Neural cell (in vitro differentiated cells): Measurements from ENCODE around the gene EIF4B. TPM values are rescaled to one million over a fixed set of nuclear protein-coding genes. Genes with fewer than 3 reads are reported as not detected.
"Not testable (repeated sequence)": the region's sequence is repeated elsewhere in the genome, so short reads cannot be mapped to it uniquely, and the experiment has no call there.

ENCODE experiments used
- H2AFZ ChIP-seq: fragments of 200-600, 300-800 bp; sonication (generic), shearing (Covaris generic); 2 replicates; pipeline ENCODE4 v1.6.0; 2014; ENCODE audit warnings: low read depth, mild to moderate bottlenecking, antibody characterized with exemption, low read length, moderate library complexity
- H3F3A ChIP-seq: fragments of 200-600 bp; shearing (Covaris generic); 2 replicates; pipeline ENCODE4 v1.6.1; 2016; ENCODE audit warnings: mild to moderate bottlenecking, moderate library complexity, mixed read lengths, antibody characterized with exemption, low read length; ENCODE audit not compliant: insufficient read depth, poor library complexity, severe bottlenecking
- H3K27ac ChIP-seq: fragments of 200-600, 300-800 bp; sonication (generic), shearing (Covaris generic); 2 replicates; pipeline ENCODE4 v1.5.1; 2014; ENCODE audit warnings: mild to moderate bottlenecking, low read length, moderate library complexity
- H3K27me3 ChIP-seq: fragments of 300-800, 200-600 bp; sonication (generic), shearing (Covaris generic); 2 replicates; pipeline ENCODE4 v1.6.0; 2014; ENCODE audit warnings: mild to moderate bottlenecking, low read depth, low read length, moderate library complexity; ENCODE audit not compliant: insufficient read depth
- H3K36me3 ChIP-seq: fragments of 300-800, 200-600 bp; sonication (generic), shearing (Covaris generic); 2 replicates; pipeline ENCODE4 v1.5.1; 2014; ENCODE audit warnings: mild to moderate bottlenecking, antibody characterized with exemption, low read length, moderate library complexity; ENCODE audit not compliant: insufficient read depth
- H3K4me2 ChIP-seq: fragments of 300-800, 200-600 bp; sonication (generic), shearing (Covaris generic); 2 replicates; pipeline ENCODE4 v1.6.0; 2014; ENCODE audit warnings: mild to moderate bottlenecking, low read length
- H3K4me3 ChIP-seq: fragments of 300-800, 200-600 bp; sonication (generic), shearing (Covaris generic); 2 replicates; pipeline ENCODE4 v1.5.1; 2014; ENCODE audit warnings: mild to moderate bottlenecking, low read length, moderate library complexity
- H3K79me2 ChIP-seq: fragments of 200-600 bp; shearing (Covaris generic); replicated peaks from 2 replicates; pipeline ENCODE4 v1.6.0; 2014; ENCODE audit warnings: mild to moderate bottlenecking, low read length, moderate library complexity; ENCODE audit not compliant: insufficient read depth
- H3K9ac ChIP-seq: fragments of 300-800, 200-600 bp; sonication (generic), shearing (Covaris generic); 2 replicates; pipeline ENCODE4 v1.6.1; 2016; ENCODE audit warnings: mild to moderate bottlenecking, low read length, mixed read lengths
- H3K9me2 ChIP-seq: fragments of 200-600 bp; shearing (Covaris generic); 2 replicates; pipeline ENCODE4 v1.6.1; 2016; ENCODE audit warnings: mild to moderate bottlenecking, low read length, mixed read lengths; ENCODE audit not compliant: insufficient read depth
- H3K9me3 ChIP-seq: fragments of 200-600, 300-800 bp; sonication (generic), shearing (Covaris generic); 2 replicates; pipeline ENCODE4 v1.6.1; 2016; ENCODE audit warnings: mild to moderate bottlenecking, mixed run types, low read length, moderate library complexity, mixed read lengths
- H4K20me1 ChIP-seq: fragments of 200-600 bp; shearing (Covaris generic); 2 replicates; pipeline ENCODE4 v1.6.1; 2016; ENCODE audit warnings: mild to moderate bottlenecking, mixed run types; ENCODE audit not compliant: insufficient read depth
- EP300 ChIP-seq: fragments of 450-650 bp; conservative IDR thresholded peaks from 2 replicates; pipeline ENCODE4 v1.6.1; 2014; ENCODE audit warnings: antibody characterized with exemption, mild to moderate bottlenecking, moderate library complexity; ENCODE audit not compliant: poor library complexity, severe bottlenecking
- EZH2 ChIP-seq: fragments of 200-600, 300-800 bp; shearing (Covaris generic), sonication (generic); IDR thresholded peaks from 2 replicates; pipeline ENCODE4 v1.6.1; 2014; ENCODE audit warnings: antibody characterized with exemption, low read length, borderline replicate concordance, mild to moderate bottlenecking; ENCODE audit not compliant: insufficient read depth, poor library complexity, severe bottlenecking
- MXI1 ChIP-seq: fragments of 450-650 bp; conservative IDR thresholded peaks from 2 replicates; pipeline ENCODE4 v1.6.1; 2014; ENCODE audit warnings: antibody characterized with exemption, mild to moderate bottlenecking; ENCODE audit not compliant: poor library complexity, severe bottlenecking
- POLR2AphosphoS5 ChIP-seq: IDR thresholded peaks from 2 replicates; pipeline ENCODE4 v1.6.1; 2012
- RAD21 ChIP-seq: fragments of 450-650 bp; conservative IDR thresholded peaks from 2 replicates; pipeline ENCODE4 v1.6.1; 2014; ENCODE audit warnings: antibody characterized with exemption, mild to moderate bottlenecking, moderate library complexity
- SMC3 ChIP-seq: fragments of 450-650 bp; conservative IDR thresholded peaks from 2 replicates; pipeline ENCODE4 v1.6.1; 2014; ENCODE audit warnings: antibody characterized with exemption, mild to moderate bottlenecking, moderate library complexity; ENCODE audit not compliant: poor library complexity
- TAF1 ChIP-seq: IDR thresholded peaks from 2 replicates; pipeline ENCODE4 v1.6.1; 2012; ENCODE audit warnings: low read depth
- polyA plus RNA-seq: library from polyadenylated mRNA; depleted of rRNA; stranded (reverse); fragments of >200 nt; gene quantifications from 2 replicates; pipeline ENCODE4 v1.2.3, GENCODE V29; 2014
- TF ChIP-seq, protein P1 (sequence below): IDR thresholded peaks from 2 replicates; pipeline ENCODE4 v1.6.1; 2012; ENCODE audit warnings: borderline replicate concordance
- TF ChIP-seq, protein P2 (sequence below): fragments of 450-650 bp; IDR thresholded peaks from 2 replicates; pipeline ENCODE4 v1.5.1; 2014; ENCODE audit warnings: antibody characterized with exemption, mild to moderate bottlenecking, moderate library complexity; ENCODE audit not compliant: poor library complexity, severe bottlenecking

Gene EIF4B
- polyA plus RNA-seq, 1 donor from 2014 or later, result 333 TPM

DNA sequence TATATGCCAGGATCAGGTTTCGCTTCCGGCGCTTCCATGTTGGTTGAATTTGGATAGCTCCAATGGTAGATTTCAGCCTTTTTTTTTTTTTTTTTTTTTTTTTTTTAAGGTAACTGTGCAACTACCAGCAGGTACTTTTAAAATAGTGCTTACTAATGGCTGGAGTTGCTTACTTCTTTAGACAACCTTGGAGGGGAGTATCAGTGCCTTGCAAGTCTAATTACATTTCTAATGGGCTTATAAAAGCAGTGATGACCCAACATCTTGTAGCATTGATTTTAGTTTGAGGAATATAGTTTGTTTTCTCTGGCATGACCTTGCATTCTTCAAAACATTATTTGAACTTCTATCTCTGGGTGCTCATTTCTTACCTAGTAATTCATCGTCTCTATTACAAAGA, 1.1 kb downstream of the EIF4B start:
- Histone ChIP-seq H3K36me3 (no peaks in the 10 kb centered on the region), H3K79me2 (peaks cover 54% of the 10 kb centered on the region), H3K27ac (peak overlapping the region; percentile 99), H3K9me3 (no peaks in the 10 kb centered on the region), H3K27me3 (no peaks in the 10 kb centered on the region), H3K9me2 (no peaks in the 10 kb centered on the region), H4K20me1 (peaks cover 15% of the 10 kb centered on the region), H3K4me3 (peak overlapping the region; percentile 85), H3K4me2 (peak overlapping the region; percentile 81), H3F3A (peaks cover 9% of the 10 kb centered on the region), H2AFZ (peak overlapping the region; percentile 32), H3K9ac (peak overlapping the region; percentile 99)
- TF ChIP-seq, protein P1, sequence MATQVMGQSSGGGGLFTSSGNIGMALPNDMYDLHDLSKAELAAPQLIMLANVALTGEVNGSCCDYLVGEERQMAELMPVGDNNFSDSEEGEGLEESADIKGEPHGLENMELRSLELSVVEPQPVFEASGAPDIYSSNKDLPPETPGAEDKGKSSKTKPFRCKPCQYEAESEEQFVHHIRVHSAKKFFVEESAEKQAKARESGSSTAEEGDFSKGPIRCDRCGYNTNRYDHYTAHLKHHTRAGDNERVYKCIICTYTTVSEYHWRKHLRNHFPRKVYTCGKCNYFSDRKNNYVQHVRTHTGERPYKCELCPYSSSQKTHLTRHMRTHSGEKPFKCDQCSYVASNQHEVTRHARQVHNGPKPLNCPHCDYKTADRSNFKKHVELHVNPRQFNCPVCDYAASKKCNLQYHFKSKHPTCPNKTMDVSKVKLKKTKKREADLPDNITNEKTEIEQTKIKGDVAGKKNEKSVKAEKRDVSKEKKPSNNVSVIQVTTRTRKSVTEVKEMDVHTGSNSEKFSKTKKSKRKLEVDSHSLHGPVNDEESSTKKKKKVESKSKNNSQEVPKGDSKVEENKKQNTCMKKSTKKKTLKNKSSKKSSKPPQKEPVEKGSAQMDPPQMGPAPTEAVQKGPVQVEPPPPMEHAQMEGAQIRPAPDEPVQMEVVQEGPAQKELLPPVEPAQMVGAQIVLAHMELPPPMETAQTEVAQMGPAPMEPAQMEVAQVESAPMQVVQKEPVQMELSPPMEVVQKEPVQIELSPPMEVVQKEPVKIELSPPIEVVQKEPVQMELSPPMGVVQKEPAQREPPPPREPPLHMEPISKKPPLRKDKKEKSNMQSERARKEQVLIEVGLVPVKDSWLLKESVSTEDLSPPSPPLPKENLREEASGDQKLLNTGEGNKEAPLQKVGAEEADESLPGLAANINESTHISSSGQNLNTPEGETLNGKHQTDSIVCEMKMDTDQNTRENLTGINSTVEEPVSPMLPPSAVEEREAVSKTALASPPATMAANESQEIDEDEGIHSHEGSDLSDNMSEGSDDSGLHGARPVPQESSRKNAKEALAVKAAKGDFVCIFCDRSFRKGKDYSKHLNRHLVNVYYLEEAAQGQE, result no peak
- TF ChIP-seq MXI1, result peak; percentile 4

DNA sequence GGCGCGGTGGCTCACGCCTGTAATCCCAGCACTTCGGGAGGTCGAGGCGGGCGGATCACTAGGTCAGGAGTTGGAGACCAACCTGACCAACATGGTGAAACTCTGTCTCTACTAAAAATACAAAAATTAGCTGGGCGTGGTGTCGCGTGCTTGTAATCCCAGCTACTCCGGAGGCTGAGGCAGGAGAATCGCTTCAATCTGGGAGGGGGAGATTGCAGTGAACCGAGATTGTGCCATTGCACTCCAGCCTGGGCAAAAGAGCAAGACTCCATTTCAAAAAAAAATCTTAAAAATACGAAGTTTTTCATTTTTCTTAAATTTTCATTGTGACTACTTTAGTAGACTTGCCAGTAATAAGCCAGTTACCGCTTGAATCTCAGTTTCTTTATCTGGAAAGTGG, 2.5 kb downstream of the EIF4B start:
- Histone ChIP-seq H3K79me2 (peaks cover 69% of the 10 kb centered on the region), H3K4me3 (peak overlapping the region; percentile 85), H4K20me1 (peaks cover 15% of the 10 kb centered on the region)
- not testable (repeated sequence) for H2AFZ ChIP-seq, H3K27ac ChIP-seq, H3K4me2 ChIP-seq, H3K9ac ChIP-seq, H3K36me3 ChIP-seq, H3K27me3 ChIP-seq, H3K9me3 ChIP-seq, H3K9me2 ChIP-seq, H3F3A ChIP-seq

DNA sequence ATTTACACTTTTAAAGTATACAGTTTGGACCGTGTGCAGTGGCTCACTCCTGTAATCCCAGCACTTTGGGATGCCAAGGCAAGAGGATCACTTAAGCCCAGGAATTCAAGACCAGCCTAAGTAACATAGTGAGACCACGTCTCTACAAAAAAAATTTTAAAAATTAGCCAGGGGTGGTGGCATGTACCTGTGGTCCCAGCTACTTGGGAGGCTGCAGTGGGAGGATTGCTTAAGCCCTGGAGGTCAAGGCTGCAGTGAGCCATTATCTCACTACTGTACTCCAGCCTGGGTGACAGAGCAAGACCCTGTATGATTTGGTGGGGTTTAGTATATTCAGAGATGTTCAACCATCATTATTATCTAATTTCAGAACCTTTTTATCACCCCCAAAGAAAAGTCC, 4.7 kb downstream of the EIF4B start:
- no peaks in the 10 kb centered on the region for H3K9me3 ChIP-seq
- H2AFZ ChIP-seq, result no peak overlapping the region
- H3K9ac ChIP-seq, result no peak overlapping the region
- H3K9me2 ChIP-seq, result no peaks in the 10 kb centered on the region
- H3K4me3 ChIP-seq, result no peak overlapping the region
- no peaks in the 10 kb centered on the region for H3K36me3 ChIP-seq
- peaks cover 85% of the 10 kb centered on the region for H3K79me2 ChIP-seq
- no peak overlapping the region for H3K4me2 ChIP-seq
- TF ChIP-seq MXI1 (no peak), EZH2 (no peak), POLR2AphosphoS5 (no peak)
- no peak overlapping the region for H3K27ac ChIP-seq
- no peaks in the 10 kb centered on the region for H3K27me3 ChIP-seq
- H3F3A ChIP-seq, result no peaks in the 10 kb centered on the region
- peaks cover 18% of the 10 kb centered on the region for H4K20me1 ChIP-seq

DNA sequence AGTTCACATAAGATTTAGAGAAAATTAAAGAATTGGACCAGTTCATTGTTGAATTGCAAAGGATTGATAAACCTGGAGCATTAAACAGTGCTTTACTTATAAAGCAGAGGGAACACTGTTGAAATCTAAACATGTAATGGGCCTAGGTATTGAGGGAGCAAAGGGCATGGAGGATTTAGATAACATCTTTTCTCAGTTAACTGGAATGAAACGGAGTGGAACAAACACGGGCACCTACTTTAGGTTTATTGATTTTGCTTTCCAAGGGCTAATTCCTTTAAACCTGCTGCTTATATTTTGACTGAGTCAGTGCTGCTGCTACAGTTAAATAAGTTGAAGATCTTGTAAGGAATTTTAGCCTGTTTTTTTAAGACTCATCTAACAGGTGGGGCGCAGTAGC, 5.6 kb downstream of the EIF4B start:
- H3K4me3 ChIP-seq, result no peak overlapping the region
- H3K9me2 ChIP-seq, result no peaks in the 10 kb centered on the region
- TF ChIP-seq TAF1 (no peak), SMC3 (no peak), EZH2 (no peak), RAD21 (no peak), EP300 (no peak), MXI1 (no peak), POLR2AphosphoS5 (no peak)
- TF ChIP-seq, protein P2, sequence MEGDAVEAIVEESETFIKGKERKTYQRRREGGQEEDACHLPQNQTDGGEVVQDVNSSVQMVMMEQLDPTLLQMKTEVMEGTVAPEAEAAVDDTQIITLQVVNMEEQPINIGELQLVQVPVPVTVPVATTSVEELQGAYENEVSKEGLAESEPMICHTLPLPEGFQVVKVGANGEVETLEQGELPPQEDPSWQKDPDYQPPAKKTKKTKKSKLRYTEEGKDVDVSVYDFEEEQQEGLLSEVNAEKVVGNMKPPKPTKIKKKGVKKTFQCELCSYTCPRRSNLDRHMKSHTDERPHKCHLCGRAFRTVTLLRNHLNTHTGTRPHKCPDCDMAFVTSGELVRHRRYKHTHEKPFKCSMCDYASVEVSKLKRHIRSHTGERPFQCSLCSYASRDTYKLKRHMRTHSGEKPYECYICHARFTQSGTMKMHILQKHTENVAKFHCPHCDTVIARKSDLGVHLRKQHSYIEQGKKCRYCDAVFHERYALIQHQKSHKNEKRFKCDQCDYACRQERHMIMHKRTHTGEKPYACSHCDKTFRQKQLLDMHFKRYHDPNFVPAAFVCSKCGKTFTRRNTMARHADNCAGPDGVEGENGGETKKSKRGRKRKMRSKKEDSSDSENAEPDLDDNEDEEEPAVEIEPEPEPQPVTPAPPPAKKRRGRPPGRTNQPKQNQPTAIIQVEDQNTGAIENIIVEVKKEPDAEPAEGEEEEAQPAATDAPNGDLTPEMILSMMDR, result no peak
- TF ChIP-seq, protein P1, result no peak
- H2AFZ ChIP-seq, result no peak overlapping the region
- no peak overlapping the region for H3K9ac ChIP-seq
- peaks cover 18% of the 10 kb centered on the region for H4K20me1 ChIP-seq
- H3K9me3 ChIP-seq, result no peaks in the 10 kb centered on the region
- H3K36me3 ChIP-seq, result no peaks in the 10 kb centered on the region
- H3K4me2 ChIP-seq, result no peak overlapping the region
- no peaks in the 10 kb centered on the region for H3K27me3 ChIP-seq
- H3K79me2 ChIP-seq, result peaks cover 89% of the 10 kb centered on the region
- no peaks in the 10 kb centered on the region for H3F3A ChIP-seq
- no peak overlapping the region for H3K27ac ChIP-seq
